ENCODE measurements around the gene PNMA8B. TPM values are rescaled to one million over a fixed set of nuclear protein-coding genes. Genes with fewer than 3 reads are reported as not detected.

The PNMA8B gene
- total RNA-seq, 1 experiment from 2014 or later = 0.10 TPM

GRCh38 chr19:46471116-46471733 lies 24.4 kb downstream of the PNMA8B start, which contains the start of gene PNMA8A:
PNMA8A (minus strand) TSS chr19:46471563; CDS start chr19:46471035, 528 bp downstream.
- H2AFZ ChIP-seq (ENCODE audit: low read depth, low read length, poor library complexity, severe bottlenecking) = no peak within 1 kb of the TSS
- ATAC-seq = no peak
- no TSS peak for BruUV-seq (replicated peaks)

More at GRCh38 chr19:46471116-46471733, 24.4 kb downstream of the PNMA8B start, which contains the start of gene PNMA8A:
- Histone ChIP-seq H3K27me3 (ENCODE audit: insufficient read depth, low read length) (0 out of 2 replicates have a peak, but pooled peaks cover 6% of the 10 kb centered on the region), H3K36me3 (ENCODE audit: control insufficient read depth in 1 of 2, insufficient read depth in 2 of 2, low read length in 2 of 2) (no peaks in the 10 kb centered on the region), H3K4me1 (ENCODE audit: control insufficient read depth in 1 of 2, insufficient read depth in 2 of 2, low read length in 2 of 2) (no peaks in the 10 kb centered on the region), H3K9me3 (ENCODE audit: control insufficient read depth in 1 of 2, insufficient read depth in 1 of 2, low read depth in 1 of 2, low read length in 2 of 2) (no peaks in the 10 kb centered on the region), H3K4me2 (ENCODE audit: low read length) (no peak within 1 kb of the TSS), H3K9ac (ENCODE audit: low read length) (no peak within 1 kb of the TSS), H4K20me1 (ENCODE audit: insufficient read depth) (no peaks in the 10 kb centered on the region), H3K9me2 (ENCODE audit: insufficient read depth) (no peaks in the 10 kb centered on the region), H3K4me3 (replicated peaks in 1 of 2; ENCODE audit: low read depth in 1 of 2, low read length in 2 of 2) (no peak within 1 kb of the TSS), H3K27ac (ENCODE audit: low read depth, low read length) (no peak within 1 kb of the TSS), H3K79me2 (ENCODE audit: insufficient read depth, low read length) (no peaks in the 10 kb centered on the region)
- ChIA-PET CTCF (no interaction called here), POLR2A (no interaction called here), RAD21 (ENCODE audit: low non-redundant PET in 1 of 2, low total read pairs in 2 of 2, uncharacterized antibody in 2 of 2, unreplicated experiment in 2 of 2) (no interaction called here)
- TF ChIP-seq EZH2phosphoT487 (IDR thresholded peaks at IDR 0.05; ENCODE audit: borderline replicate concordance) (no peak), POLR2A (IDR thresholded peaks at IDR 0.05; ENCODE audit: borderline replicate concordance, extremely low read depth, insufficient read depth, insufficient read length) (no peak), CTCF (IDR thresholded peaks at IDR 0.05 in 2 of 3, conservative IDR thresholded peaks at IDR 0.05 in 1 of 3; ENCODE audit: borderline replicate concordance in 1 of 3, insufficient read depth in 1 of 3, low read depth in 2 of 3, low read length in 2 of 3) (no peak), REST (IDR thresholded peaks at IDR 0.05; ENCODE audit: low read depth) (no peak), JUND (IDR thresholded peaks at IDR 0.05) (no peak), RAD21 (IDR thresholded peaks at IDR 0.05; ENCODE audit: low read depth) (no peak), ZBTB33 (IDR thresholded peaks at IDR 0.05; ENCODE audit: extremely low read depth, insufficient replicate concordance, low read length) (no peak), CEBPB (IDR thresholded peaks at IDR 0.05; ENCODE audit: low read depth) (no peak), ATF3 (IDR thresholded peaks at IDR 0.05) (no peak), EGR1 (IDR thresholded peaks at IDR 0.05; ENCODE audit: low read depth) (no peak), SP1 (IDR thresholded peaks at IDR 0.05; ENCODE audit: low read depth) (no peak)
- intact Hi-C loops (cut with micrococcal nuclease) = no loop called here
- DNase-seq (ENCODE audit: low read depth, low spot score) = no peak
